GM18519 (cell line): ENCODE measurements around the gene CYP51A1.
"Not testable (repeated sequence)": the region's sequence is repeated elsewhere in the genome, so short reads cannot be mapped to it uniquely, and the experiment has no call there.

Source experiments
- ATAC-seq: cut with Tn5 transposase; IDR thresholded peaks from one replicate; pipeline ENCODE4 v1.9.1; 2021; ENCODE audit warnings: mild to moderate bottlenecking, moderate library complexity; ENCODE audit not compliant: unreplicated experiment, low FRiP score

The CYP51A1 gene

DNA sequence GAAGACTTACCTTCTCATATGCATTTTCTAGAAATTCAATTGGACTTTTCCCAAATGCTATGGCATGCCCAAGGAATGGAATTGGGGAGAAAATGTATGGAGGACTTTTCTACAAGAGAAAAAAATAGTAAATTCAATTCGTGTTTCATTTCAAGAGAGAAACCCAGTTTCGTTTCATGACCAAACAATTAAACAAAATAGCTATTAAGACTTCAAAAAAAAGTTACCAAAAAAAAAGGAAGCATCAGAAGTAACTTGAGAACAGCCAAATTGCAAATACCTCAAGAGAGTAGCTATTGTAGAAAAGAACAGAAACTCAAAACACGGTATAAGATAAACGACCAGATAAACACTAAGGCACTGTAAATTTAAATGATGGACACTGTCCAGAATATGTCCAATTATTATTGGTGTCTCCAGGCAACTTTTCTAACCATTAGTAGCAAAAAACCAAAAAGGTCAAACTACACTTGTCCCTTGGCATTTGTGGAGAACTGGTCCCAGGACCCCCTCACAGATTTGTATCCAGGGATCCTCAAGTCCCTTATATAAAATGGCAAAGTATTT is 2.4 kb downstream of the CYP51A1 start:
- no peak for ATAC-seq

- ATAC-seq: no peak
Measured at GRCh38 chr7:92131093-92131492, 3.2 kb downstream of the CYP51A1 start.

GRCh38 chr7:92121681-92122080 is 12.6 kb downstream of the CYP51A1 start:
- no peak for ATAC-seq

GRCh38 chr7:92119213-92119759 is 15.0 kb downstream of the CYP51A1 start:
- no peak for ATAC-seq

- no peak for ATAC-seq
Measured at GRCh38 chr7:92116949-92117348, 17.3 kb downstream of the CYP51A1 start.

GRCh38 chr7:92115821-92116220 is 18.5 kb downstream of the CYP51A1 start:
- ATAC-seq: no peak

- no peak for ATAC-seq
Measured at GRCh38 chr7:92110857-92111256, 23.4 kb downstream of the CYP51A1 start.

GRCh38 chr7:92108821-92109220 is 25.5 kb downstream of the CYP51A1 start:
- no peak for ATAC-seq

DNA sequence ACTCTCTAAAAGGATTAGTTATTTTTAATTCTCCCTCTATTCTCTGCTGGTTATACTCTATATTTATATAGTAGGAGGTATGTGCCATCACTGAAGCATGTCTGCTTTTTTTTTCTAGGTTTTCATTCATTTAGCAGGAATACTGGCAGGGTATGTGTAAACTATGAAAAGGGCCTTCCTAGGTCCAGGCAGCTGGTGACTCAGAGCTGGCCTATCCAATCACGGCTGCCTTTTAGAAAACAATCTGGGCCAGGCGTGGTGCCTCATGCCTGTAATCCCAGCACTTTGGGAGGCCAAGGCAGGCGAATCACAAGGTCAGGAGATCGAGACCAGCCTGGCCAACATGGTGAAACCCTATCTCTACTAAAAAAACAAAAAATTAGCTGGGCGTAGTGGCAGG is 31.4 kb downstream of the CYP51A1 start:
- ATAC-seq: not testable (repeated sequence)

DNA sequence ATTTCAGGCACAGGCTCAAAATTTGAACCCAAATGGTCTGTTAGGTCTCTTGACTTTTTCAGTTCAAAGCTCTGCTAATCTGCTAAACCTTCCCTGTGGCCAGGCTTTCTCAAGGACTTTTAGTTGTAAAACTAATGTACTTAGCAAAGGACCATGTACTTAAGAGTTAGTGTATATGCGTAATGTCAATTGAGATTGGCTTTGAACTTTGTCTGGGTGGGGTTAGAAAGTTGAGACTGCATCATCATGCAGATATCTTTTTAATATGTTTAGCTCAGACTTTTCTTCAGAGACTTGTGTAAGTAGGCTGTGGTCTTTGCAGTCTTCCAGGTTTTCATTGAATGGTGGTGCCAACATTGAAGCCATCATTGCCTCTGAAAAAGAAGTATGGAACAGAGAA is 33.7 kb downstream of the CYP51A1 start:
- ATAC-seq: no peak

- no peak for ATAC-seq
Measured at GRCh38 chr7:92095380-92095779, 38.9 kb downstream of the CYP51A1 start.

DNA sequence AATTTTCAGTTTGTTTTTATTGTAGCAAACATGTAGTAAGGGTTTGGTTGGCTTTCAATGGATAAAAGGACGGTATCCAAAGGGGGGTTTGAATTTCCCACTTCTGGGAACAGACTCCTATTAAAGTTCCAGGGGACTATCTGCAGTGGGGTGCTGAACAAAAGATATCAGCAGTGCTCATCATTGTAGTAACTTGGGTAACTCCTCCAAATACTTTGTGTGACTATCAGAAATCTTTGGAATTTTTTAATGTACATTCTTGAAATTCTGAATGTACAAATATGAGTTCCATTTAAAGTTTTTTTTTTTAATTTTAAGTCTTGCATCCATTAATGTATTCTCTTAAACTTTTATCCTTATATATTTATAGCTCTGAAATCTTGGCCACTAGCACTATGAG is 42.1 kb downstream of the CYP51A1 start:
- no peak for ATAC-seq

DNA sequence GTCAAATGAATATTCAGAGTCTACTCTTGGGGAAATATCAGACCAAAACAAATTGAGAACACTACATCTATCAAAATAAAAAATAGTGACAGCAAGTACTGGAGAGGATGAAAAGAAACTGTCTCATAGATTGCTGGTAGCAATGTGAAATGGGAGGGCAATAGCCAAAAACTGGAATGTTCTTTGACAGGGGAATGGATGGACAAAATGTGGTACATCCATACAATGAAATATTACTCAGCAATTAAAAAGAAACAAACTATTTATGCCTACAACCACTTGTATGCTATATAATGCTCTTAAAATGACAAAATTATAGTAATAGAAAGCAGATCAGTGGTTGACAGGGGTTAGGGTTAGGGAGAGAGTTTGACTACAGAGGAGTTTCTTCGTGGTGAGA is 46.0 kb downstream of the CYP51A1 start:
- no peak for ATAC-seq

DNA sequence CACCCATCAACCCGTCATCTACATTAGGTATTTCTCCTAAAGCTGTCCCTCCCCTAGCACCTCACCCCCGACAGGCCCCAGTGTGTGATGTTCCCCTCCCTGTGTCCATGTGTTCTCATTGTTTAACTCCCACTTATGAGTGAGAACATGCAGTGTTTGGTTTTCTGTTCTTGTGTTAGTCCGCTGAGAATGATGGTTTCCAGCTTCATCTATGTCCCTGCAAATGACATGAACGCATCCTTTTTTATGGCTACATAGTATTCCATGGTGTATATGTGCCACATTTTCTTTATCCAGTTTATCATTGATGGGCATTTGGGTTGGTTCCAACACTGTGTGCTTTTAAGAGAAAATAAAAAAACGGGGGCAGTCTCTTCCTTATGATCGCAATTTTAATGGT is 50.4 kb downstream of the CYP51A1 start:
- ATAC-seq: not testable (repeated sequence)

- ATAC-seq: no peak
Measured at GRCh38 chr7:92076509-92076908, 57.8 kb downstream of the CYP51A1 start.

GRCh38 chr7:92075455-92076158 is 58.7 kb downstream of the CYP51A1 start:
- peak; percentile 68 for ATAC-seq

- ATAC-seq: no peak
Measured at GRCh38 chr7:92072708-92073107, 61.6 kb downstream of the CYP51A1 start.

GRCh38 chr7:92072121-92072520 is 62.2 kb downstream of the CYP51A1 start:
- ATAC-seq: no peak

- no peak for ATAC-seq
Measured at GRCh38 chr7:92071032-92071431, 63.2 kb downstream of the CYP51A1 start.

DNA sequence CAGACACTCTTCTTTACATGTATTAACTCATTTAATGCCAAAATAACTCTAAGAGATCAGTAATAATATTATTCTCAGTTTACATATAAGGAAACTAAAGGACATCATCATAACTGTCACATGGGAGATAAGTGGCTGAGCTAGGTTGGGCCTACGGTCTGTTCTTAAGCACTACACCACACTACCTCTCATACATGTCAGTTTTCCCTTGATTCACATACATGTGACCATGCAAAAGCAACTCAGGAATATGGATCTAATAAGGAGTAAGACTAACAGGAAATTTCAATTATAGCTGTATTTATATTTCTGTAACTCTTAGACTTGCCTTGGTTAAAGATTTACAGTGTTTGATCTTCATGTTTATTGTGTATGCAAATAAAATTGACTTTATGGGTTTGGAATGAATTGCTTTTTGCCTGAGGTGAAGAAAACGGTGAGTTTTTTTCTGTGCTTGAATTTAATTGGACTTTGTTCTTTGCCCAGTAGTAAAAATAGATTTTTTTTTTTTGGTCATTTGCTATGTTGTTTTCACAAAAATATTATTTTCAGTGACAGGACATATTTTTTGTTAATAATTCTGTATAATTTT is 69.7 kb downstream of the CYP51A1 start:
- ATAC-seq: no peak
